Smooth muscle cell of the brain vasculature (primary cell): ENCODE measurements around the gene LSR.
"Not testable (repeated sequence)": the region's sequence is repeated elsewhere in the genome, so short reads cannot be mapped to it uniquely, and the experiment has no call there.

Experiments
- DNase-seq: peaks from one replicate; pipeline ENCODE4 v3.0.0-alpha.2; 2012; ENCODE audit warnings: low read depth, low spot score

Gene LSR

GRCh38 chr19:35219008-35219407, 29.8 kb upstream of the LSR start:
- no peak for DNase-seq

GRCh38 chr19:35220315-35220921, 28.4 kb upstream of the LSR start:
- DNase-seq = no peak

GRCh38 chr19:35220973-35221590, 27.7 kb upstream of the LSR start:
- DNase-seq = not testable (repeated sequence)

GRCh38 chr19:35222373-35223015, 26.3 kb upstream of the LSR start:
- DNase-seq = no peak

- no peak for DNase-seq
Observed at GRCh38 chr19:35223084-35223790, 25.6 kb upstream of the LSR start.

GRCh38 chr19:35223862-35224505, 24.8 kb upstream of the LSR start:
- no peak for DNase-seq

- DNase-seq = no peak
Observed at GRCh38 chr19:35224681-35225571, 23.9 kb upstream of the LSR start.

GRCh38 chr19:35225951-35226350, 22.9 kb upstream of the LSR start:
- DNase-seq = no peak

- no peak for DNase-seq
Observed at GRCh38 chr19:35226748-35227147, 22.1 kb upstream of the LSR start.

- no peak for DNase-seq
Observed at GRCh38 chr19:35228177-35228930, 20.4 kb upstream of the LSR start, which contains the start of gene FAM187B. Gene FAM187B (minus strand): TSS chr19:35228739. CDS start chr19:35228680, 59 bp downstream.

- no peak for DNase-seq
Observed at GRCh38 chr19:35229601-35230000, 19.2 kb upstream of the LSR start.

- DNase-seq = no peak
Observed at GRCh38 chr19:35231956-35232645, 16.7 kb upstream of the LSR start.

GRCh38 chr19:35232912-35233311, 15.9 kb upstream of the LSR start:
- no peak for DNase-seq

- no peak for DNase-seq
Observed at GRCh38 chr19:35236638-35237400, 12.0 kb upstream of the LSR start.

- not testable (repeated sequence) for DNase-seq
Observed at GRCh38 chr19:35239597-35239996, 9.2 kb upstream of the LSR start.

GRCh38 chr19:35240327-35240726, 8.5 kb upstream of the LSR start:
- no peak for DNase-seq

GRCh38 chr19:35241417-35241816, 7.4 kb upstream of the LSR start:
- DNase-seq = no peak

- no peak for DNase-seq
Observed at GRCh38 chr19:35246466-35247092, 2.2 kb upstream of the LSR start.
